SK-N-MC (cell line): ENCODE results near the gene LUZP2.
"Not testable (repeated sequence)": the region's sequence is repeated elsewhere in the genome, so short reads cannot be mapped to it uniquely, and the experiment has no call there.

Experiments used
- DNase-seq: peaks from one replicate; pipeline ENCODE4 v3.0.0-alpha.2; 2011; ENCODE audit warnings: low read depth, low spot score
- H3K27ac ChIP-seq: fragments of 200-600 bp; sonication (generic); 2 replicates; pipeline ENCODE4 v1.5.1; 2016; ENCODE audit warnings: mixed run types
- H3K36me3 ChIP-seq: fragments of 200-600 bp; sonication (generic); 2 replicates; pipeline ENCODE4 v1.6.1; 2017; ENCODE audit warnings: antibody characterized with exemption, low read length, mixed read lengths; ENCODE audit not compliant: insufficient read depth
- H3K4me3 ChIP-seq: fragments of 200-600 bp; sonication (generic); 2 replicates; pipeline ENCODE4 v1.5.1; 2016
- H3K9ac ChIP-seq: fragments of 200-600 bp; sonication (generic); 2 replicates; pipeline ENCODE4 v1.8.0; 2017; ENCODE audit warnings: mixed run types, mixed read lengths; ENCODE audit not compliant: insufficient read length
- H3K9me3 ChIP-seq: fragments of 200-600 bp; sonication (generic); 2 replicates; pipeline ENCODE4 v1.6.1; 2017; ENCODE audit warnings: low read depth, mild to moderate bottlenecking, antibody characterized with exemption, low read length, moderate library complexity, mixed read lengths
- EZH2 ChIP-seq: fragments of 200-600 bp; sonication (generic); IDR thresholded peaks from one replicate; pipeline ENCODE4 v1.6.1; 2017; ENCODE audit warnings: antibody characterized with exemption
- FOXP2 ChIP-seq: optimal IDR thresholded peaks from 2 replicates; pipeline ENCODE3; 2011; ENCODE audit warnings: mild to moderate bottlenecking, moderate library complexity; ENCODE audit not compliant: insufficient read depth; ENCODE audit errors: extremely low read length, control extremely low read depth
- POLR2AphosphoS5 ChIP-seq: IDR thresholded peaks from 2 replicates; pipeline ENCODE4 v1.6.1; 2012; ENCODE audit warnings: mild to moderate bottlenecking, low read depth, low read length, borderline replicate concordance

Gene LUZP2

GRCh38 chr11:24925091-24925490, 428.2 kb downstream of the LUZP2 start:
- DNase-seq, result no peak
- Histone ChIP-seq H3K9me3 (no peaks in the 10 kb centered on the region), H3K4me3 (no peak overlapping the region), H3K36me3 (no peaks in the 10 kb centered on the region), H3K9ac (no peak overlapping the region), H3K27ac (no peak overlapping the region)
- TF ChIP-seq FOXP2 (no peak), POLR2AphosphoS5 (no peak), EZH2 (no peak)

GRCh38 chr11:24932110-24933000, 435.5 kb downstream of the LUZP2 start:
- H3K27ac ChIP-seq, result no peak overlapping the region
- H3K36me3 ChIP-seq, result no peaks in the 10 kb centered on the region
- DNase-seq, result no peak
- H3K9ac ChIP-seq, result no peak overlapping the region
- H3K4me3 ChIP-seq, result no peak overlapping the region
- H3K9me3 ChIP-seq, result no peaks in the 10 kb centered on the region
- no peak for TF ChIP-seq EZH2
- no peak for TF ChIP-seq FOXP2
- TF ChIP-seq POLR2AphosphoS5, result no peak

GRCh38 chr11:24934733-24935439, 438.0 kb downstream of the LUZP2 start:
- no peaks in the 10 kb centered on the region for H3K36me3 ChIP-seq
- TF ChIP-seq FOXP2 (no peak), POLR2AphosphoS5 (no peak), EZH2 (no peak)
- no peaks in the 10 kb centered on the region for H3K9me3 ChIP-seq
- no peak overlapping the region for H3K4me3 ChIP-seq
- no peak for DNase-seq
- H3K9ac ChIP-seq, result no peak overlapping the region
- H3K27ac ChIP-seq, result no peak overlapping the region

- TF ChIP-seq FOXP2, result no peak
- TF ChIP-seq POLR2AphosphoS5, result no peak
- no peak for TF ChIP-seq EZH2
- no peak for DNase-seq
- Histone ChIP-seq H3K27ac (no peak overlapping the region), H3K36me3 (no peaks in the 10 kb centered on the region), H3K9me3 (no peaks in the 10 kb centered on the region), H3K4me3 (no peak overlapping the region), H3K9ac (no peak overlapping the region)
Observed at GRCh38 chr11:24944891-24945290, 448.0 kb downstream of the LUZP2 start.

GRCh38 chr11:24949406-24949805, 452.6 kb downstream of the LUZP2 start:
- H3K9me3 ChIP-seq, result no peaks in the 10 kb centered on the region

GRCh38 chr11:24963852-24964251, 467.0 kb downstream of the LUZP2 start:
- no peaks in the 10 kb centered on the region for H3K9me3 ChIP-seq
- no peaks in the 10 kb centered on the region for H3K36me3 ChIP-seq
- no peak overlapping the region for H3K4me3 ChIP-seq
- DNase-seq, result no peak
- TF ChIP-seq POLR2AphosphoS5 (no peak), FOXP2 (no peak), EZH2 (no peak)
- H3K27ac ChIP-seq, result no peak overlapping the region
- no peak overlapping the region for H3K9ac ChIP-seq

More at GRCh38 chr11:24949406-24949805, 452.6 kb downstream of the LUZP2 start:
- H3K9ac ChIP-seq, result no peak overlapping the region
- TF ChIP-seq EZH2, result no peak
- TF ChIP-seq FOXP2, result no peak
- TF ChIP-seq POLR2AphosphoS5, result no peak
- H3K27ac ChIP-seq, result no peak overlapping the region
- DNase-seq, result no peak
- H3K36me3 ChIP-seq, result no peaks in the 10 kb centered on the region
- no peak overlapping the region for H3K4me3 ChIP-seq

- no peaks in the 10 kb centered on the region for H3K9me3 ChIP-seq
Observed at GRCh38 chr11:24965748-24966147, 468.9 kb downstream of the LUZP2 start.

GRCh38 chr11:24993903-24994302, 497.1 kb downstream of the LUZP2 start:
- not testable (repeated sequence) for H3K27ac ChIP-seq, H3K4me3 ChIP-seq, H3K9ac ChIP-seq, H3K36me3 ChIP-seq, DNase-seq, H3K9me3 ChIP-seq

More at GRCh38 chr11:24965748-24966147, 468.9 kb downstream of the LUZP2 start:
- H3K36me3 ChIP-seq, result no peaks in the 10 kb centered on the region
- no peak for TF ChIP-seq POLR2AphosphoS5
- no peak for TF ChIP-seq EZH2
- TF ChIP-seq FOXP2, result no peak
- H3K27ac ChIP-seq, result no peak overlapping the region
- H3K4me3 ChIP-seq, result no peak overlapping the region
- DNase-seq, result no peak
- H3K9ac ChIP-seq, result no peak overlapping the region

- not testable (repeated sequence) for DNase-seq, H3K27ac ChIP-seq, H3K9ac ChIP-seq, H3K9me3 ChIP-seq, H3K36me3 ChIP-seq, H3K4me3 ChIP-seq
Observed at GRCh38 chr11:24999929-25000328, 503.1 kb downstream of the LUZP2 start.
